Activated naive CD4-positive, alpha-beta T cell (primary cell): Measurements from ENCODE around the gene CH25H.

Experiments
- DNase-seq, 4 experiments: peaks; one replicate each; lab custom pipeline; 2025; lab: John Stamatoyannopoulos, UW

CH25H gene

GRCh38 chr10:89233033-89233432, 25.9 kb upstream of the CH25H start:
- DNase-seq = no peak

DNA sequence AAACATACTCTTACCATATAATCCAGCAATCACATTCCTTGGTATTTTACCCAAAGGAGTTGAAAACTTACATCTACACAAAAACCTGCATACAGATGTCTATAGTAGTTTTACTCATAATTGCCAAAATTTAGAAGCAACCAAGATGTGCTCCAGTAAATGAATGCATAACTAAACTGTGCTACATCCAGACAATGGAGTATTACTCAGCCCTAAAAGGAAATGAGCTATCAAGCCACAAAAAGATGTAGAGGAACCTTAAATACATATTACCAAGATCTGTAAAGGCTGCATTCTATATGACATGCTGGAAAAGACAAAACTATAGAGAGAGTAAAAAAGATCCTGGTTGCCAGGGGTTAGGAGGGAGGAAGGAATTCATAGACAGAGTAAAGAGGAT, 21.8 kb upstream of the CH25H start:
- DNase-seq = no peak

GRCh38 chr10:89228146-89228545, 21.0 kb upstream of the CH25H start:
- no peak for DNase-seq

DNA sequence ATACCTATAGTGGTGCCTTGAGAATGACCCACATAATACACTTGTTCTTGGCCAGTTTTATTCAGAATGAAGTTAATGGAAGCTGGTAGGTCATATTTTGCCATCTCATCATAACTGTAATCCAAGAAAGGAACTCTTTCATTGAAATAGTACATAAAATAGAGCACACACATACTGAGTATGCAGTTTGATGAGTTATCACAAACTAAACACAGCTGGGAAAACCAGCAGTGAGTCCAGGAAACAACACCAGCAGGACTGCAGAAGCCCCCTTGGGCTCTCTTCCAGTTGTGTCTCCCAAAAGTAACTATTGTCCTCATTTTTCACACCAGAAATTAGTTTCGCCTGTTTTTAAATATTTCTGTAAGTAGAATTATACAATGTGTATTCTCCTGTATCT, 19.8 kb upstream of the CH25H start:
- no peak for DNase-seq

GRCh38 chr10:89224739-89225443, 17.8 kb upstream of the CH25H start:
- no peak for DNase-seq

DNA sequence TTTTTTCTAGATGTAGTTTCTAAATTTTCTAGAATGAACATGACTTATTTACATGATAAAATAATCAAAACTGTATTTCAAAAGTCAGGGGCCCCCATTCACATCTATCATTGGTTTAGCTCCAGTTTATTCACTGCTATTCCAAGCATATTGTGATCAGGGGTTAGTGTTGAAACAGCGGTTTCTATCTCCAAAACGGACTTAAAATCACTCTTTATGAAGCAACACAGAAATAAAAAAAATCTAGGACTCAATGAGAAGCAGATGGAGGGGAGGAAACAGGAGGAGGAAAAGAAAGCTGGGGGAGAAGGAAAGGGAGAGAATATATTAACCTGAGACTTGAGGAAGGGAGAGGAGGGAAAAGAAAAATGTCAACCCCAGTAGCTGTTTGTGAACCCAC, 14.8 kb upstream of the CH25H start:
- DNase-seq = no peak

DNA sequence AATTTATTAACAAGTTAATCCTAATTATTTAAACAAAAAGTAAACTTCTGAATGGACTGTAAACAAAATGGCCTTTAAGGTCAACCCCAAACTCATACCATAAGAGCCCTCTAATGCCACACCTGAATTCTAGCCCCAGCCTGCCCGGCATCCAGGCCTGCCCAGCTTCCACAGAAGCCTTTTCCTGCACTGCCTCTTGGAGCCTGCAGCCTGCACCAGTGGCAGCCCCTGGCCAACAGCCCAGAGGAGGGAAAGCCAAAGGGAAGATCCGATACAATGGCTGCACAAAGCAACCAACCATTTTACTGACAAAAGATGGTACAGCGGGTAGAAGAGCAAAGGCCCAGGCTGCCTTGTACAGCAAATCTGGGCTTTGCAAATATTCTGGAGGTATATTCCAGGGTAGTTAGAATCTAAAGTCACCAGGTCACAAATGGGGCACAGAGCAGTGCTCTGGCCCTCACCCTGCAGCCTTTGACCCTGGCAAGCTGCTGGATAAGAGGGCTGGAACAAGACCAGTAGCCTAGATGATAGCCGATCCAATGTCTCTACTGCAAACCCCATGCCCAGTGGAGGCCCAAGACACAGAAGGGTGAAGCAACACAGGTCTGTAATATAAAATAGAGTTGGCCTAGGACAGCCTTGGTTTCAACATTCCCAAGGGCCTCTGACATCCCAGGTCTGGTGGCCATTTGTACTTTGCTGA, 12.5 kb upstream of the CH25H start:
- DNase-seq = no peak

- DNase-seq = peak in 3 of 4 experiments; percentile 20 to 42 (median 24)
These were observed 10.2 kb upstream of the CH25H start for GRCh38 chr10:89217057-89217990.

GRCh38 chr10:89216056-89216455, 8.9 kb upstream of the CH25H start:
- DNase-seq = no peak

- DNase-seq = no peak
These were observed 8.4 kb upstream of the CH25H start for GRCh38 chr10:89215511-89215910.

GRCh38 chr10:89214566-89215165, 7.5 kb upstream of the CH25H start:
- no peak for DNase-seq

- DNase-seq = no peak
These were observed 6.2 kb upstream of the CH25H start for GRCh38 chr10:89213191-89213808.

DNA sequence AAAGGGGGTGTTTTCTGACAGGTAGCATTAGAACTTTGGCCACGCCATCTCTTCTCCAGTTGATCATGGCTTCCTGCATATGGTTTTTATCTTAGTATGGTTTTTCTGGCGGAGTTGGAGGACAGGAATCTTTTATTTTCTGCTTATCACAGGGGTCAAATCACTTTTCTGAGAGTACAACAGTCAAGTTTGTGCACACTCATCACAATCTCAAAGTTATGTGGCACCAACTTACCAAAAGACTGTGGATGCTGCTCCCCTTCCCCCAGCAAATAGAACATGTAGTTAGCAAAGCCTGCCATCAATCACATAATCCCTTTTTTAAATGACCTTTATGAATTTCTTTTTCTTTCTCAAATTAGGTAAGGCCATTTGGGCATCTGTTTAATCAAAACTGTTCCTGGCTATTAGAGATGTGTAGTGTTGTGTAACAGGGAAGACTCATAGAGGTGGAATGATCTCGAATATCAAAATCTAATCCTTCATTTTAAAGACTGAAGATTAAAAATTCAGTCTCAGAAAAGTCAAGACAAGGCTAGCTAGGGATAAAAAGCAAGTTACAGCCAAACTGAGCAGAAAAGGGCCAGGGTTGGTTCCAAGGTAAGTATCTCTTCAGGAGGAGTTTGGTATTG, 3.8 kb upstream of the CH25H start:
- DNase-seq = no peak

DNA sequence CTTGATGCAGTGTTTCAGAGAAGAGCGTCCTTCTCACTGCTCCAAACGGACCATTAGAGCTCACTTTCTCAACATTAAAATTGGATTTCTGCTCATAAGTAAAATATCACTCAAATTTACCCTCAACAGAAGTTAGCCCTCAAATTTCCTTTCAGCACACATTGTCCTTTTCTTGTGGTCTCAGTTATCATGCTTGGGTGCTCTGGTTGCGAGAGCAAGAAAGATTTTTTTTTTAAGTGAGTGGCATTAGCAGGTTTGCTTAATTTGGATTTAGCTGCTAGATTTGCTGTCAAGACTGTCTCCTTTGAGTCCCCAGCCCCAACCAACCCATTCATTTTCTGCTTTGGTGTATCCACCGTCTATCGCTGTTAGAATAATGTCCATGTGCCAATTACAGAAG, 2.6 kb upstream of the CH25H start:
- no peak for DNase-seq

- DNase-seq = no peak
These were observed 859 bp upstream of the CH25H start for GRCh38 chr10:89207801-89208551.

GRCh38 chr10:89206402-89207180, 526 bp downstream of the CH25H start:
- DNase-seq = peak in 2 of 4 experiments; percentile 7 to 30

DNA sequence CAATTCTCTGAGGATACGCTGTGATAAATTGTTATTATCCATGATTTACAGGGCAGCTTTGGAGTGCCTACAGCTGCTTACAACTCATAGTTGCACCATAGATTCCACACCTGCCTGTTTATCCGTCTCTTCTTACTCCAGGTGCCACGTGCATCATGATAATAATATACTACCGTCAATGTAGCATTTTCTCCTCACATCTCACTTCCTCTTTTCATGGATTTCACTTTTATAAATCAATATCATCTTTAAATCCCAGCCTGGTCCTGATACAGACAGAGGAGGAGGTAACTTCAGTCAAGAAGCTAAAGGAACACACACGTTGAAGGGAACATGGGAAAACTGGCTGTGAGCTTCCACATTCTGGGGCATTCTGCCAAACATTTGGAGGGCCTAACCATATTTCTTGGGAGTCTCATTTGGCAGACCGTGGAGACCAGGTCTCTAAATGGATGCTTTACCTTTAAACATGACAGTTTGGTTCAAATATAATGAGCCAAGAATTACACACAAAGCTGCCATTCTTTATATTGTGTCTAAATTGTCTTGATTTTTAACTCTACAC, 2.4 kb downstream of the CH25H start:
- no peak for DNase-seq

GRCh38 chr10:89203237-89203636, 3.9 kb downstream of the CH25H start:
- no peak for DNase-seq

- no peak for DNase-seq
These were observed 5.1 kb downstream of the CH25H start for GRCh38 chr10:89202033-89202425.
